ENCODE results near the gene SUN5. TPM values are rescaled to one million over a fixed set of nuclear protein-coding genes. Genes with fewer than 3 reads are reported as not detected.

SUN5 gene
- total RNA-seq, 1 donor = not detected

GRCh38 chr20:32979201-32979998 is 24.8 kb downstream of the SUN5 start:
- no peaks in the 10 kb centered on the region for H3K9me3 ChIP-seq (ENCODE audit: low read depth, low read length)
- H3K36me3 ChIP-seq (ENCODE audit: insufficient read depth, low read length) = no peaks in the 10 kb centered on the region
- no peaks in the 10 kb centered on the region for H3K4me1 ChIP-seq (ENCODE audit: insufficient read depth, low read length)
- H3K79me2 ChIP-seq (ENCODE audit: insufficient read depth, low read length) = no peaks in the 10 kb centered on the region
- H3K27me3 ChIP-seq (ENCODE audit: insufficient read depth, low read length) = no peaks in the 10 kb centered on the region
- H3K4me3 ChIP-seq (ENCODE audit: insufficient read depth, low read length) = no peak overlapping the region
- no peak for DNase-seq (ENCODE audit: insufficient read length, low spot score, missing footprints)
- no peak overlapping the region for H3K4me2 ChIP-seq (ENCODE audit: insufficient read depth, low read length)
- no peaks in the 10 kb centered on the region for H4K20me1 ChIP-seq (ENCODE audit: insufficient read depth, low read length)
- no peak for TF ChIP-seq CTCF (IDR thresholded peaks at IDR 0.05; ENCODE audit: extremely low read depth, low read depth, low read length)
- H3K27ac ChIP-seq (ENCODE audit: low read depth, low read length) = no peak overlapping the region
- H2AFZ ChIP-seq (ENCODE audit: low read length) = no peak overlapping the region

GRCh38 chr20:32978009-32978335 is 26.3 kb downstream of the SUN5 start:
- no peak for TF ChIP-seq CTCF (IDR thresholded peaks at IDR 0.05; ENCODE audit: extremely low read depth, low read depth, low read length)
- no peaks in the 10 kb centered on the region for H3K36me3 ChIP-seq (ENCODE audit: insufficient read depth, low read length)
- H3K4me2 ChIP-seq (ENCODE audit: insufficient read depth, low read length) = no peak overlapping the region
- no peak overlapping the region for H3K4me3 ChIP-seq (ENCODE audit: insufficient read depth, low read length)
- no peak overlapping the region for H3K27ac ChIP-seq (ENCODE audit: low read depth, low read length)
- H4K20me1 ChIP-seq (ENCODE audit: insufficient read depth, low read length) = no peaks in the 10 kb centered on the region
- no peaks in the 10 kb centered on the region for H3K79me2 ChIP-seq (ENCODE audit: insufficient read depth, low read length)
- no peak overlapping the region for H2AFZ ChIP-seq (ENCODE audit: low read length)
- no peaks in the 10 kb centered on the region for H3K4me1 ChIP-seq (ENCODE audit: insufficient read depth, low read length)
- no peak for DNase-seq (ENCODE audit: insufficient read length, low spot score, missing footprints)
- H3K27me3 ChIP-seq (ENCODE audit: insufficient read depth, low read length) = no peaks in the 10 kb centered on the region
- no peaks in the 10 kb centered on the region for H3K9me3 ChIP-seq (ENCODE audit: low read depth, low read length)

GRCh38 chr20:32977281-32978008 is 26.8 kb downstream of the SUN5 start:
- Histone ChIP-seq H3K27ac (ENCODE audit: low read depth, low read length) (no peak overlapping the region), H3K4me3 (ENCODE audit: insufficient read depth, low read length) (no peak overlapping the region), H3K27me3 (ENCODE audit: insufficient read depth, low read length) (no peaks in the 10 kb centered on the region), H2AFZ (ENCODE audit: low read length) (no peak overlapping the region), H4K20me1 (ENCODE audit: insufficient read depth, low read length) (no peaks in the 10 kb centered on the region), H3K79me2 (ENCODE audit: insufficient read depth, low read length) (no peaks in the 10 kb centered on the region), H3K4me2 (ENCODE audit: insufficient read depth, low read length) (no peak overlapping the region), H3K9me3 (ENCODE audit: low read depth, low read length) (no peaks in the 10 kb centered on the region), H3K36me3 (ENCODE audit: insufficient read depth, low read length) (no peaks in the 10 kb centered on the region), H3K4me1 (ENCODE audit: insufficient read depth, low read length) (no peaks in the 10 kb centered on the region)
- DNase-seq (ENCODE audit: insufficient read length, low spot score, missing footprints) = no peak
- TF ChIP-seq CTCF (IDR thresholded peaks at IDR 0.05; ENCODE audit: extremely low read depth, low read depth, low read length) = no peak

GRCh38 chr20:32976746-32977145 is 27.5 kb downstream of the SUN5 start:
- Histone ChIP-seq H3K4me2 (ENCODE audit: insufficient read depth, low read length) (no peak overlapping the region), H3K36me3 (ENCODE audit: insufficient read depth, low read length) (no peaks in the 10 kb centered on the region), H3K9me3 (ENCODE audit: low read depth, low read length) (no peaks in the 10 kb centered on the region), H3K4me1 (ENCODE audit: insufficient read depth, low read length) (no peaks in the 10 kb centered on the region), H4K20me1 (ENCODE audit: insufficient read depth, low read length) (no peaks in the 10 kb centered on the region), H3K27ac (ENCODE audit: low read depth, low read length) (no peak overlapping the region), H3K4me3 (ENCODE audit: insufficient read depth, low read length) (no peak overlapping the region), H2AFZ (ENCODE audit: low read length) (no peak overlapping the region), H3K79me2 (ENCODE audit: insufficient read depth, low read length) (no peaks in the 10 kb centered on the region), H3K27me3 (ENCODE audit: insufficient read depth, low read length) (no peaks in the 10 kb centered on the region)
- TF ChIP-seq CTCF (IDR thresholded peaks at IDR 0.05; ENCODE audit: extremely low read depth, low read depth, low read length) = no peak
- no peak for DNase-seq (ENCODE audit: insufficient read length, low spot score, missing footprints)
